Mesodermal cell (in vitro differentiated cells): ENCODE data around the gene RAE1.

Experiments
- H3K27ac ChIP-seq: 2 replicates; pipeline ENCODE4 v1.7.0; 2013; ENCODE audit warnings: mild to moderate bottlenecking, low read depth, low read length, moderate library complexity; ENCODE audit not compliant: severe bottlenecking
- H3K36me3 ChIP-seq: 2 replicates; pipeline ENCODE4 v1.7.1; 2013; ENCODE audit warnings: mild to moderate bottlenecking, low read length, moderate library complexity; ENCODE audit not compliant: control insufficient read depth, insufficient read depth
- H3K4me1 ChIP-seq: one replicate; pipeline ENCODE4 v1.7.1; 2013; ENCODE audit warnings: mild to moderate bottlenecking, low read length; ENCODE audit not compliant: insufficient read depth, control insufficient read depth, poor library complexity, severe bottlenecking
- H3K4me3 ChIP-seq: 2 replicates; pipeline ENCODE4 v1.7.0; 2013; ENCODE audit warnings: low read length, control low read depth, mild to moderate bottlenecking; ENCODE audit not compliant: insufficient read depth, poor library complexity, severe bottlenecking; ENCODE audit errors: extremely low read depth
- H3K9me3 ChIP-seq: 2 replicates; pipeline ENCODE4 v1.7.1; 2013; ENCODE audit warnings: mild to moderate bottlenecking, low read length, moderate library complexity; ENCODE audit not compliant: control insufficient read depth
- WGBS, 2 experiments: methylation state at CpG; one replicate each; pipeline ENCODE4 v1.1.5; 2013; ENCODE audit warnings: missing lambda C conversion rate in 2 of 2; ENCODE audit not compliant: insufficient coverage in 2 of 2; 5-methylcytosine and 5-hydroxymethylcytosine counted together

RAE1 gene

GRCh38 chr20:57326667-57327455, 24.2 kb upstream of the RAE1 start:
- peaks cover 8% of the 10 kb centered on the region for H3K4me1 ChIP-seq

DNA sequence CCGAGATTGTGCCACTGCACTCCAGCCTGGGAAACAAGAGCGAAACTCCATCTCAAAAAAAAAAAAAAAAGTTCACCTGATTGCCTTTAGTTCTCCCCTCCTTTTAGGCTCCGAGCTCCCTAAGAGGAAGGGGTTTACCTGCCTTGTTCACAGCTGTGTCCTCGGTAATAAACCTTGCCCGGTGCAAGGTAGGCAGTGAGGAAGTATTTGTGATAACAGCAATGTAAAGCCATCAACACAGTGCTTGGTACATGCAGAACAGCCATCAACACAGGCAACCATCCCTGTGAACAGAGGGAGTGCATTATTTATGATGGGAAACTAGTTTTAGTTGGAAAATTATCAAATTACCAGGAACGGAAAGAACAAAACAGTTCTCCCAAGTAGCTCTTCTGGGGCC, 23.2 kb upstream of the RAE1 start:
- H3K36me3 ChIP-seq, result no peaks in the 10 kb centered on the region
- WGBS, 2 experiments, result 90 to 100% methylated on average over 1 to 2 of the region's 6 CpGs
- peaks cover 4% of the 10 kb centered on the region for H3K4me1 ChIP-seq
- no peaks in the 10 kb centered on the region for H3K9me3 ChIP-seq
- H3K27ac ChIP-seq, result no peak overlapping the region
- no peak overlapping the region for H3K4me3 ChIP-seq

More at GRCh38 chr20:57326667-57327455, 24.2 kb upstream of the RAE1 start:
- WGBS, 2 experiments, result 18 to 21% methylated on average over 4 to 5 of the region's 8 CpGs
- no peaks in the 10 kb centered on the region for H3K9me3 ChIP-seq
- H3K36me3 ChIP-seq, result no peaks in the 10 kb centered on the region
- no peak overlapping the region for H3K27ac ChIP-seq
- H3K4me3 ChIP-seq, result no peak overlapping the region

DNA sequence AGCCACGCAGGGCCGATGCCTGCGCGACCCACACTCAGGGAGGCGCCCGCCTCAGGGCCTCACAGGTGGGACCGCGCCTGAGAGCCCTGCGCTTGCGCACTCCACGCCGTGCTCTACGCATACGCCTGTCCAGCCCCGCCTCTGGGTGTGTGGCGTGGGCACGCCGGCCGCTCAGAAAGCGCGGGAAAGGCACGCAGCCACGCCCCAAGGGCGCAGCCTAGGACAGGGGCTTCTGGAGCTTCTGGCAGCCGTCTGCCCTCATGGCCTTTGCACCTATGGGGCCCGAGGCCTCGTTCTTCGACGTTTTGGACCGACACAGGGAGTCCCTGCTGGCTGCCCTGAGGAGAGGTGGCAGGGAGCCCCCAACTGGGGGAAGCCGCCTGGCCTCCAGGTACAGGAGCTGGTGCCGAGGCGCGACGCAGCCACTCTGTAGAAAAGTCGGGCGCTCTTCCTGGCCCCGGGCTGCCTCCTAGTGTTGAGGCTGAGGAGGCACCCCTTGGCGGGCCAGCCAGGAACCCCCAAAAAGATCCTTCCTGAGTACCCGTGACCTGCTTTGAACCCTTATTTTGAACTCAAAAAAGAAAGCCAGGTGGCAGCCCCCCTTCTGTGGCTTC, 21.3 kb upstream of the RAE1 start, which contains the start of gene SPO11:
Gene SPO11, plus strand, starts transcription at position 196 of the 614 bp plus-strand sequence. Its CDS starts 65 bp downstream, at position 261.
- 83 to 85% methylated on average over 33 to 37 of the region's 40 CpGs for WGBS, 2 experiments
- H3K36me3 ChIP-seq, result no peaks in the 10 kb centered on the region
- H3K4me1 ChIP-seq, result no peaks in the 10 kb centered on the region
- H3K4me3 ChIP-seq, result no peak within 1 kb of the TSS
- no peaks in the 10 kb centered on the region for H3K9me3 ChIP-seq
- H3K27ac ChIP-seq, result no peak within 1 kb of the TSS

GRCh38 chr20:57330998-57331397, 20.1 kb upstream of the RAE1 start:
- H3K4me1 ChIP-seq, result no peaks in the 10 kb centered on the region
- 82 to 86% methylated on average over 4 to 6 of the region's 8 CpGs for WGBS, 2 experiments
- no peak overlapping the region for H3K4me3 ChIP-seq
- no peaks in the 10 kb centered on the region for H3K9me3 ChIP-seq
- H3K36me3 ChIP-seq, result no peaks in the 10 kb centered on the region
- no peak overlapping the region for H3K27ac ChIP-seq

- WGBS, 2 experiments, result no CpG with 5 or more reads among the region's 1 CpG
- Histone ChIP-seq H3K4me3 (no peak overlapping the region), H3K36me3 (no peaks in the 10 kb centered on the region), H3K4me1 (no peaks in the 10 kb centered on the region), H3K27ac (no peak overlapping the region), H3K9me3 (no peaks in the 10 kb centered on the region)
Measured at GRCh38 chr20:57332105-57333089, 18.7 kb upstream of the RAE1 start.

DNA sequence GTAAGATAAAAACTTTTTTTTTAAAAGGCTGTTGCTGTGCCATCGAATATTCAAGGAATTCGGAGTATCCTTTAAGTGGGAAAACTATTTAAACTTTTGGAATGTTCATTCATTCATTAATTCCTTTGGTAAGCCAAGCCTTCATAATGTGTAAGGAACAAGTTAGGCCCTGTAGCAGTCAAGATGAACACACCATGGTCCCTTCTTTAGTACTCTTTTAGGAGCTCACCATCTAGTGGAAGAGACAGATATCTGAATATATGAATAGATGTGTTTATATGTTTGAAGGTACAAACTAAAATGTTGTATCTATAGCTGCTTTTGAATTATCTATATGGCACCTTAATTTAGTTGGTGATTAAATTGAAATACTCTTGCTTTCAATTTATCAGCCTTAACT, 15.7 kb upstream of the RAE1 start:
- Histone ChIP-seq H3K4me1 (no peaks in the 10 kb centered on the region), H3K4me3 (no peak overlapping the region), H3K9me3 (no peaks in the 10 kb centered on the region), H3K27ac (no peak overlapping the region), H3K36me3 (no peaks in the 10 kb centered on the region)
- 60 to 63% methylated on average over 1 to 2 of the region's 2 CpGs for WGBS, 2 experiments

GRCh38 chr20:57341663-57342062, 9.4 kb upstream of the RAE1 start:
- WGBS, 2 experiments, result 89 to 100% methylated on average over 1 of the region's 2 CpGs
- H3K9me3 ChIP-seq, result no peaks in the 10 kb centered on the region
- H3K36me3 ChIP-seq, result no peaks in the 10 kb centered on the region
- H3K4me3 ChIP-seq, result no peak overlapping the region
- H3K4me1 ChIP-seq, result no peaks in the 10 kb centered on the region
- no peak overlapping the region for H3K27ac ChIP-seq

GRCh38 chr20:57342829-57343228, 8.2 kb upstream of the RAE1 start:
- H3K4me3 ChIP-seq, result no peak overlapping the region
- no peak overlapping the region for H3K27ac ChIP-seq
- WGBS, 2 experiments, result 100% methylated on average over 1 of the region's 2 CpGs; no CpG with 5 or more reads in 1 of the 2 experiments
- no peaks in the 10 kb centered on the region for H3K4me1 ChIP-seq
- no peaks in the 10 kb centered on the region for H3K36me3 ChIP-seq
- H3K9me3 ChIP-seq, result no peaks in the 10 kb centered on the region

DNA sequence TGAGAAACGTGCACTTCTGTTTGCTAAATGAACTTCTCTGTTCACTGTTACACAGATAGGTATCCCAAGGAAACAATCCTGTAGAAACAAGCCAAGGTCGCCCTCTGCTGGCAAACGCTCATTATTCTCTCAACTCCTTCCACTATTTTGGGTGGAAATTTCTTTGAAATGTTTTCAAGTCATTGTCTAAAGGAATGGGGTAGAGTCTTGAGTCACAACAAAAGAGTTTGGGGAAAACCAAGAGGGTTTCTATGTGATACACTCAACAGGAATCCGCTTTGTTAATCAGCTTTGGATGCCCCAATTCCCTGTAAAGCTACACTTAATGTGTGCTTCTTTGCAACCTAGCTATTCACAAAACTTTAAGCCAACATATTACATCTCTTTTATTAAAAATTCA, 4.6 kb upstream of the RAE1 start:
- no peaks in the 10 kb centered on the region for H3K36me3 ChIP-seq
- no peak overlapping the region for H3K27ac ChIP-seq
- H3K9me3 ChIP-seq, result no peaks in the 10 kb centered on the region
- 0% methylated on average over 1 of the region's 4 CpGs; no CpG with 5 or more reads in 1 of the 2 experiments for WGBS, 2 experiments
- H3K4me1 ChIP-seq, result no peaks in the 10 kb centered on the region
- no peak overlapping the region for H3K4me3 ChIP-seq

DNA sequence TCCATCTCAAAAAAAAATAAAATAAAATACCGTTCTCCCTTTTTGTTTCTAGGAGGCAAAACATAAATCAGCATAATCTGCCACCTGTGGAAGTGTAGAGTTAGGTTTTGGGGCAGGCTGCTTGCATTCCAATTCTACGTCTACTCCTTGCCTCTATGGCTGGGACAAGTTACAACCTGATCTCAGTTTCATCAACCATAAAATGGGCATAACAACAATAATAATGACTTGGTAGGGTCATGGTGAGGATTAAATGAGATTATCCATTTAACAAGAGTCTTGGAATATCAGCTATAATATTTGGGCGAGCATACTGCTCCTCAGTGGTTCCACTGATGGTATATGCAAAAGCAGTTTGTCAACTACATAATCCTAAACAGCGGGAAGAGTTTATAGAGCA, 3.7 kb upstream of the RAE1 start:
- H3K36me3 ChIP-seq, result peaks cover 4% of the 10 kb centered on the region
- 82% methylated on average over 2 of the region's 4 CpGs; no CpG with 5 or more reads in 1 of the 2 experiments for WGBS, 2 experiments

More for the DNA sequence above, 3.7 kb upstream of the RAE1 start:
- H3K4me1 ChIP-seq, result peaks cover 7% of the 10 kb centered on the region
- no peak overlapping the region for H3K27ac ChIP-seq
- H3K9me3 ChIP-seq, result no peaks in the 10 kb centered on the region
- no peak overlapping the region for H3K4me3 ChIP-seq
